Measurements from ENCODE around the gene TSPAN11.

TSPAN11 gene

DNA sequence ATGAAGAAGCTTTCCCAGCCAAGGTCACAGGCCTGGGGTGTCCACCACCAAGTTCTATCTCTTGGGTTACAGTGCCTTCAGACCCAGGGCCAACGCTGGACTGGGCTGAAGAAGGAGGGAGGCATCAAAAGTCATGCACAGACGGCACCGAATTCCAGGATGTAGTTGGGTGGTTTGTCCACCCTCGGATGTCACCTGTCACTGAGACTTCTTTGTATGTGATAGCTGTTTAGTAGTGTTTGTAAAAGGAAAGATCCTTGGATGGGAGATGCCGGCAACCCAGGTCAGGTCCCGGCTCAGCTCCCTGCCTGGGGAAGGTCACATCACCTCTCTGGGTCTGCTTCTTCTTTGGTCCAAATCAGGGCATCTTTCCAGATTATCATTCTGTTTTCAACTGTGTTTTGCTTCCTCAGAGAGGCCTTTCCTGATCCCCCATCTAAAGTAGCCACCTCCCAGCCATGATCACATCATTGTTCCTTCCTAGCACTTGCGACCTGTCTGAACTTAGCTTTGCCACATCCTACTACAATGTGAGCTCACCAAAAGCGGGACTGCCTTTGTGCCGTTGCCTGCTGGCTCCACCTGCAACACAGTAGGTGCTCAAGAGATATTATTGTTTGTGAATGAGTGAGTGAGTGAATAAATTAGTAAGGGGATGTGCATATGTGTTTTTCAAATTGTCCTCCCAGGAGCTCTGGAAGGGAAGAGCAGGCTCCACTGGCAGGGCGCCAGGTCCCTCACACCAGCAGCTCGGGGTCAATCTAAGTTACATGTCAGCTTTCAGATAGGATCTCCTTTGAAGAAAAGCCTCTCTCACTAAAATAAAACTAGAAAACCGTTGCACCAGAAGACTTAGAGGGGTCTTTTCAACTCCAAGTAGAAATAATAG, 2.1 kb downstream of the TSPAN11 start:
- DNase-seq (ENCODE audit: insufficient read length, low spot score), result no peak
- no peak for FAIRE-seq
- TF ChIP-seq, protein P1, sequence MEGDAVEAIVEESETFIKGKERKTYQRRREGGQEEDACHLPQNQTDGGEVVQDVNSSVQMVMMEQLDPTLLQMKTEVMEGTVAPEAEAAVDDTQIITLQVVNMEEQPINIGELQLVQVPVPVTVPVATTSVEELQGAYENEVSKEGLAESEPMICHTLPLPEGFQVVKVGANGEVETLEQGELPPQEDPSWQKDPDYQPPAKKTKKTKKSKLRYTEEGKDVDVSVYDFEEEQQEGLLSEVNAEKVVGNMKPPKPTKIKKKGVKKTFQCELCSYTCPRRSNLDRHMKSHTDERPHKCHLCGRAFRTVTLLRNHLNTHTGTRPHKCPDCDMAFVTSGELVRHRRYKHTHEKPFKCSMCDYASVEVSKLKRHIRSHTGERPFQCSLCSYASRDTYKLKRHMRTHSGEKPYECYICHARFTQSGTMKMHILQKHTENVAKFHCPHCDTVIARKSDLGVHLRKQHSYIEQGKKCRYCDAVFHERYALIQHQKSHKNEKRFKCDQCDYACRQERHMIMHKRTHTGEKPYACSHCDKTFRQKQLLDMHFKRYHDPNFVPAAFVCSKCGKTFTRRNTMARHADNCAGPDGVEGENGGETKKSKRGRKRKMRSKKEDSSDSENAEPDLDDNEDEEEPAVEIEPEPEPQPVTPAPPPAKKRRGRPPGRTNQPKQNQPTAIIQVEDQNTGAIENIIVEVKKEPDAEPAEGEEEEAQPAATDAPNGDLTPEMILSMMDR (IDR thresholded peaks at IDR 0.05; ENCODE audit: insufficient read depth, missing control alignments), result no peak

DNA sequence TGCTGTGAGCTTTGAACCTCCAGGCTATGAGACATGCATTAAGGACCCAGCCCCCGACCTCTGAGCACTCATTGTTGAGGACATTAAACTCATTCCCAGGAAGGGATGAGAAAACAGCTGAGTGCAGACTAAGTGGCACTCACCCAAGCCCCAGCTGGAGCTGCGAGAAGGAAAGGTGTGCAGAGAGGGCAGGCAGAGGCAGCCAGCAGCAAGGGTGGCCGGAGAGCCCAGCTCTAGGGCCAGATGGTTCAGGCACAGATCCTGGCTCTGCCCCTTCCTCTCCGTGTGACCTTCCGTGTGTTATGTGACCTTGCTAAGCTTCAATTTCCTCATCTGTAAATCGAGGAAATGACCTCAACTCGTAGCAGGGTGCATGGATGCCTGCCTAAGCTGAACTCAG, 3.7 kb downstream of the TSPAN11 start:
- DNase-seq (ENCODE audit: insufficient read length, low spot score), result no peak
- FAIRE-seq, result no peak
- TF ChIP-seq, protein P1 (IDR thresholded peaks at IDR 0.05; ENCODE audit: insufficient read depth, missing control alignments), result no peak

DNA sequence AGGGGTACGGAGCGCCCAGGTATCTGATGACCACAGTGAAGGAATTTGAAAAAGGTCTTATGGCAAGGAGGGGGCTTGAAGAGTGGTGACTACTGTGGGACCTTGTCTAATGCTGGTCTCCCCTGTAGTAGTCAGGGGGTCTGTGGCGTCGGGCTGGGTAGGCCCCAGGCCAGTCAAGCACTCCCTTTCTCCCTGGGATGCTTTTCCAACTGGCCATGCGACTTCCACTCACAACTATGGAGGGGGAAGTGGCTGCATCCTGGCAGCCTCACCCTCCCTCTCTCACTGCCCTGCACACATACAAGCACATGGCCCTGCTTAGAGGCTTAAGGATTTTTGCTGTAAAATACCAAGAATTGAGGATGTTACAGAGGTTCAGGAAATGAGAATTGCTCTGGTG, 4.1 kb downstream of the TSPAN11 start:
- FAIRE-seq, result no peak
- TF ChIP-seq, protein P1 (IDR thresholded peaks at IDR 0.05; ENCODE audit: insufficient read depth, missing control alignments), result no peak

DNA sequence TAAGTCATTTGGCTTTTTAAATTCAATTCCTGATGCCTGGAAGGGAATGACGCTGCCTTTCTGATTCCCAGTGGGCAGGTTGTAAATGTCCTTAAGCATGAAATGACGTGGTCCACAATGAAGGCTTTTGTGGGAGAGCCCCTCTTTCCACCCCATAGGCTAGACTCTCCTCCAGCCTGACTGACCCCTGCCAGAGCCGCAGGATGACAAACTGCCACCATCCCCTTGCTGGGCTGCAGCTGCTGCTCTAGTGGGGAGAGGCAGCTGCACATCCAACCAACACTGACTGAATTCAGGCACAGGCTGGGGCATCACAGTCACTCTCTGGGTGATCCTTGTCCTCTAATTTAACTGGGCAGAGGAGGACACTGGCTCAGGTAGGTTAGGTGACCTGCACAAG, 6.3 kb downstream of the TSPAN11 start:
- TF ChIP-seq, protein P1 (IDR thresholded peaks at IDR 0.05; ENCODE audit: insufficient read depth, missing control alignments), result no peak
- DNase-seq (ENCODE audit: insufficient read length, low spot score) (no peak), FAIRE-seq (no peak)

More for the DNA sequence above, 4.1 kb downstream of the TSPAN11 start:
- no peak for DNase-seq (ENCODE audit: insufficient read length, low spot score)

DNA sequence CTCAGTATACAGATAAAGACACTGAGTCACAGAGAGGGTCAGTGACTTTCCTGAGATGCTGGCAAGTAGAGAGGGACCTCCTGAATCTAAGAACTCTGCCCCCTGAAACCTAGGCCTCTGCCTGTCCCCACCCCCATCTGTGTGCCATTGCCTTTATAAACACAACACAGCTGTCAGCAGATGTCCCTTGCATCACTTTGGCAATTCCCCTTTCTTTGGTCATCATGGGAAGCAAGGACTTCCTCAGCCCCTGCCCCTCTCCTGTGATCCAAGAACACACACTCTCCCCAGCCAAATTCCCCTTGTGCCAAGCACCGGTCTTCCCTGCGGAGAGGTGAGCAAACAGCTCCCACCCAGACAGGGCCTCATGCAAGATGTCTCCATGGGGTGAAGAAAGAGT, 8.3 kb downstream of the TSPAN11 start:
- FAIRE-seq (no peak), DNase-seq (ENCODE audit: insufficient read length, low spot score) (no peak)
- TF ChIP-seq, protein P1 (IDR thresholded peaks at IDR 0.05; ENCODE audit: insufficient read depth, missing control alignments), result no peak

DNA sequence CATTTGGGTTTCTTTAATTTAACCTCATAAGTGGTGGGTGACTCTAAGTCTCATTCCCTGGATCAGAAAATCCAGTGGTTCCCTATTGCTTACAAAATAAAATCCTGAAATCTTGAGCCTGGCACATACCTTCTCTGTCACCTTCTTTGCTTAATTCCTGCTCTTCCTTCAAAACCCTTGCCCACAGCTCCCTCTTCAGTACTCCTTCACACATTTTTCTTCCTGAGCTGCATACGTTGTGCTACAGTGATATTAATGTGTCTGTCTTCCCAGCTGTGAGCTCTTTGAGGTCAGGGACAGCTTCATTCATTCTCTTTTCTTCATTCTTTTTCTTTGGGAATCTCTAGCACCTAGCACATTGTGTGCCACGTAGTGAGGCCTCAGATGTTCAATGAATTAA, 9.5 kb downstream of the TSPAN11 start:
- FAIRE-seq (no peak), DNase-seq (ENCODE audit: insufficient read length, low spot score) (no peak)
- TF ChIP-seq, protein P1 (IDR thresholded peaks at IDR 0.05; ENCODE audit: insufficient read depth, missing control alignments), result no peak

DNA sequence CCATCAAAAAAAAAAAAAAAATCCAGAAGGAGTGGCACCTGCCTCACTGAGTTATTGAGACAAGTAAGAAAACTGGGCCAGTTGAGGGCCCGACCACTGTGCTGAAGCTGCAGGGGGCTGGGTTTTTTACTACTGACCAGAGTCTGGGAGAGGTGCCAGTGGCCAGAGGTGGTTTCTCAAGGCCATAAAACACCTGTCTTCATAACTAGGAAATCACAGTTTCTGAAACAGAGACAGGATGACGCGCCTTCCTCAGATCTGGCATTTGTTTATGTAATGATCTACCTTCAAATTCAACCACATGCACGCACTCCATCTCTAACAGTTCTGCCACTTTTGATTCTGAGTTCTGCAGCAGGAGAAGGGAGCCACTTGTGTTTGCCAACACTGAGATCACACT, 12.7 kb downstream of the TSPAN11 start:
- FAIRE-seq (no peak), DNase-seq (ENCODE audit: insufficient read length, low spot score) (no peak)
- TF ChIP-seq, protein P1 (IDR thresholded peaks at IDR 0.05; ENCODE audit: insufficient read depth, missing control alignments), result no peak
